Measurements from ENCODE around the gene ARID3A. TPM values are rescaled to one million over a fixed set of nuclear protein-coding genes. Genes with fewer than 3 reads are reported as not detected.

The ARID3A gene
- total and polyA plus RNA-seq, 2 of the 13 experiments (the other 11 are each of a cell fraction or from before 2014, with no cell fraction given) = 71.3 to 77.9 TPM

DNA sequence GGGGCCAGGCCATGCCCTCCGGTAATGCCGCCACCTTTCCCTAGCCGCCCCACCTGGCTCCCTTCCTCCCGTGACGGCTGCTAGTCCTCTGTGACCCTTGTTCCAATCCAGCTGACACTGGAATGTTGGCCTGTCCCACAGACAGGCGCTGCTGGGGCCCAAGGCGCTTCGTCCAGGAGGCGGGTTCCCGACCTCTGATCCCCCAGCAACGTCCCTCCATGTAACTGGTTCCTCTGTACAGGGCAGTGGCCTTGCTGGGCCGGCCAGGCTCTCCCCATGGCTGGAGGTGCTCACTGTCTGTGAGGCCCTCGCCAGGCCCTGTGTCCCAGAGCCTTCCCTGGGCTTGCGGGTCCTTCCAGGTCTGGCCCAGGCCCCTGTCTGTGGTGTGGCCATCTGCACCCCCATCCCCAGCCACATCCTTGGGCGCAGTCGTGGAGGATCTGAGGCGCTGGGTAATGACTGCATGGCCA lies 67.6 kb downstream of the ARID3A start (continued):
- TF ChIP-seq UBTF (CRISPR knock-in tag; IDR thresholded peaks at IDR 0.05) = peak; percentile 89
- TF ChIP-seq PITX1 (CRISPR knock-in tag; IDR thresholded peaks at IDR 0.05) = peak; percentile 85
- no peak for TF ChIP-seq RFX3 (CRISPR knock-in tag; IDR thresholded peaks at IDR 0.05)
- TF ChIP-seq SRSF1 (optimal IDR thresholded peaks at IDR 0.05; ENCODE audit: low read depth, low read length) = no peak
- TF ChIP-seq BCL3 (CRISPR knock-in tag; IDR thresholded peaks at IDR 0.05) = peak; percentile 69
- no peak for TF ChIP-seq NFKBIZ (CRISPR knock-in tag; IDR thresholded peaks at IDR 0.05)
- TF ChIP-seq ZNF292 (CRISPR knock-in tag; IDR thresholded peaks at IDR 0.05; ENCODE audit: borderline replicate concordance, low read depth) = peak; percentile 61; the same call in 1 of the 2 replicates
- no peak for TF ChIP-seq ZFAT (CRISPR knock-in tag; conservative IDR thresholded peaks at IDR 0.05)
- TF ChIP-seq MTA1 (CRISPR knock-in tag; IDR thresholded peaks at IDR 0.05; ENCODE audit: borderline replicate concordance) = peak; percentile 95
- TF ChIP-seq ASH2L (IDR thresholded peaks at IDR 0.05; ENCODE audit: insufficient read length, low read depth, low read length) = peak; percentile 29
- peak; percentile 48 for TF ChIP-seq HNRNPLL (IDR thresholded peaks at IDR 0.05; ENCODE audit: low read depth, low read length, poor library complexity, severe bottlenecking)
- no peak for TF ChIP-seq ZNF224 (CRISPR knock-in tag; IDR thresholded peaks at IDR 0.05)
- TF ChIP-seq ZNF317 (CRISPR knock-in tag; IDR thresholded peaks at IDR 0.05) = peak; percentile 54
- TF ChIP-seq, protein P1, sequence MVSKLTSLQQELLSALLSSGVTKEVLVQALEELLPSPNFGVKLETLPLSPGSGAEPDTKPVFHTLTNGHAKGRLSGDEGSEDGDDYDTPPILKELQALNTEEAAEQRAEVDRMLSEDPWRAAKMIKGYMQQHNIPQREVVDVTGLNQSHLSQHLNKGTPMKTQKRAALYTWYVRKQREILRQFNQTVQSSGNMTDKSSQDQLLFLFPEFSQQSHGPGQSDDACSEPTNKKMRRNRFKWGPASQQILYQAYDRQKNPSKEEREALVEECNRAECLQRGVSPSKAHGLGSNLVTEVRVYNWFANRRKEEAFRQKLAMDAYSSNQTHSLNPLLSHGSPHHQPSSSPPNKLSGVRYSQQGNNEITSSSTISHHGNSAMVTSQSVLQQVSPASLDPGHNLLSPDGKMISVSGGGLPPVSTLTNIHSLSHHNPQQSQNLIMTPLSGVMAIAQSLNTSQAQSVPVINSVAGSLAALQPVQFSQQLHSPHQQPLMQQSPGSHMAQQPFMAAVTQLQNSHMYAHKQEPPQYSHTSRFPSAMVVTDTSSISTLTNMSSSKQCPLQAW (CRISPR knock-in tag; IDR thresholded peaks at IDR 0.05) = 0 out of 2 replicates have a peak, but pooled peaks have one; percentile 11
- TF ChIP-seq, protein P2, sequence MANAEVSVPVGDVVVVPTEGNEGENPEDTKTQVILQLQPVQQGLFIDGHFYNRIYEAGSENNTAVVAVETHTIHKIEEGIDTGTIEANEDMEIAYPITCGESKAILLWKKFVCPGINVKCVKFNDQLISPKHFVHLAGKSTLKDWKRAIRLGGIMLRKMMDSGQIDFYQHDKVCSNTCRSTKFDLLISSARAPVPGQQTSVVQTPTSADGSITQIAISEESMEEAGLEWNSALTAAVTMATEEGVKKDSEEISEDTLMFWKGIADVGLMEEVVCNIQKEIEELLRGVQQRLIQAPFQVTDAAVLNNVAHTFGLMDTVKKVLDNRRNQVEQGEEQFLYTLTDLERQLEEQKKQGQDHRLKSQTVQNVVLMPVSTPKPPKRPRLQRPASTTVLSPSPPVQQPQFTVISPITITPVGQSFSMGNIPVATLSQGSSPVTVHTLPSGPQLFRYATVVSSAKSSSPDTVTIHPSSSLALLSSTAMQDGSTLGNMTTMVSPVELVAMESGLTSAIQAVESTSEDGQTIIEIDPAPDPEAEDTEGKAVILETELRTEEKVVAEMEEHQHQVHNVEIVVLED (CRISPR knock-in tag; IDR thresholded peaks at IDR 0.05; ENCODE audit: borderline replicate concordance) = 0 out of 2 replicates have a peak, but pooled peaks have one; percentile 36
- TF ChIP-seq, protein P3, sequence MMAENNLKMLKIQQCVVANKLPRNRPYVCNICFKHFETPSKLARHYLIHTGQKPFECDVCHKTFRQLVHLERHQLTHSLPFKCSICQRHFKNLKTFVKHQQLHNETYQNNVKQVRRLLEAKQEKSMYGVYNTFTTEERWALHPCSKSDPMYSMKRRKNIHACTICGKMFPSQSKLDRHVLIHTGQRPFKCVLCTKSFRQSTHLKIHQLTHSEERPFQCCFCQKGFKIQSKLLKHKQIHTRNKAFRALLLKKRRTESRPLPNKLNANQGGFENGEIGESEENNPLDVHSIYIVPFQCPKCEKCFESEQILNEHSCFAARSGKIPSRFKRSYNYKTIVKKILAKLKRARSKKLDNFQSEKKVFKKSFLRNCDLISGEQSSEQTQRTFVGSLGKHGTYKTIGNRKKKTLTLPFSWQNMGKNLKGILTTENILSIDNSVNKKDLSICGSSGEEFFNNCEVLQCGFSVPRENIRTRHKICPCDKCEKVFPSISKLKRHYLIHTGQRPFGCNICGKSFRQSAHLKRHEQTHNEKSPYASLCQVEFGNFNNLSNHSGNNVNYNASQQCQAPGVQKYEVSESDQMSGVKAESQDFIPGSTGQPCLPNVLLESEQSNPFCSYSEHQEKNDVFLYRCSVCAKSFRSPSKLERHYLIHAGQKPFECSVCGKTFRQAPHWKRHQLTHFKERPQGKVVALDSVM (CRISPR knock-in tag; IDR thresholded peaks at IDR 0.05) = 0 out of 2 replicates have a peak, but pooled peaks have one; percentile 15

All from HepG2 (cell line).